HL-60 (cell line): ENCODE results near the gene RCCD1.
"Not testable (repeated sequence)": the region's sequence is repeated elsewhere in the genome, so short reads cannot be mapped to it uniquely, and the experiment has no call there.

Source experiments
- DNase-seq, 2 experiments: peaks; one replicate each; pipeline ENCODE4 v3.0.0-alpha.2; 2010 to 2020; ENCODE audit warnings: low read depth in 1 of 2, low spot score in 1 of 2
- H3K27ac ChIP-seq: fragments of 250-450 bp; sonication (Bioruptor Pico); replicated peaks from 2 replicates; pipeline ENCODE4 v1.5.1; 2020; ENCODE audit warnings: mild to moderate bottlenecking, moderate library complexity
- H3K27me3 ChIP-seq: fragments of 250-450 bp; sonication (Bioruptor Pico); 2 replicates; pipeline ENCODE4 v1.5.1; 2021; ENCODE audit warnings: mild to moderate bottlenecking, moderate library complexity; ENCODE audit not compliant: insufficient read depth, poor library complexity, severe bottlenecking
- H3K4me3 ChIP-seq: replicated peaks from 2 replicates; pipeline ENCODE4 v1.5.1; 2011; ENCODE audit warnings: mild to moderate bottlenecking, control low read depth, low read length; ENCODE audit not compliant: insufficient read depth
- CTCF ChIP-seq: IDR thresholded peaks from one replicate; pipeline ENCODE4 v1.5.1; 2011; ENCODE audit warnings: low read length, control low read depth, inconsistent platforms; ENCODE audit not compliant: insufficient read depth
- GABPA ChIP-seq: IDR thresholded peaks from 2 replicates; pipeline ENCODE4 v1.6.1; 2012; ENCODE audit warnings: low read depth
- POLR2AphosphoS5 ChIP-seq: IDR thresholded peaks from 2 replicates; pipeline ENCODE4 v1.6.1; 2012; ENCODE audit warnings: low read depth
- REST ChIP-seq: IDR thresholded peaks from 2 replicates; pipeline ENCODE4 v1.6.1; 2012; ENCODE audit warnings: low read depth; ENCODE audit not compliant: insufficient replicate concordance
- SPI1 ChIP-seq: IDR thresholded peaks from 2 replicates; pipeline ENCODE4 v1.6.1; 2012; ENCODE audit warnings: low read depth, mild to moderate bottlenecking, borderline replicate concordance

Gene RCCD1

GRCh38 chr15:90907051-90907660 is 47.5 kb upstream of the RCCD1 start:
- DNase-seq: no peak
- TF ChIP-seq SPI1 (no peak), REST (no peak), GABPA (no peak), CTCF (no peak), POLR2AphosphoS5 (no peak)
- Histone ChIP-seq H3K27ac (no peak overlapping the region), H3K4me3 (no peak overlapping the region), H3K27me3 (no peaks in the 10 kb centered on the region)

GRCh38 chr15:90907838-90908507 is 46.7 kb upstream of the RCCD1 start:
- H3K4me3 ChIP-seq: no peak overlapping the region
- H3K27ac ChIP-seq: no peak overlapping the region
- TF ChIP-seq REST: no peak
- no peak for TF ChIP-seq CTCF
- TF ChIP-seq POLR2AphosphoS5: no peak
- TF ChIP-seq GABPA: no peak
- TF ChIP-seq SPI1: no peak
- DNase-seq: no peak
- no peaks in the 10 kb centered on the region for H3K27me3 ChIP-seq

GRCh38 chr15:90909449-90909848 is 45.2 kb upstream of the RCCD1 start:
- H3K27ac ChIP-seq, DNase-seq, H3K4me3 ChIP-seq, H3K27me3 ChIP-seq: not testable (repeated sequence)

- DNase-seq: no peak
- H3K4me3 ChIP-seq: no peak overlapping the region
- no peak overlapping the region for H3K27ac ChIP-seq
- no peaks in the 10 kb centered on the region for H3K27me3 ChIP-seq
- TF ChIP-seq GABPA (no peak), POLR2AphosphoS5 (no peak), CTCF (no peak), SPI1 (no peak), REST (no peak)
Measured at GRCh38 chr15:90909976-90910375, 44.7 kb upstream of the RCCD1 start.
